GM18868 (cell line): ENCODE results near the gene SMYD5.

Source experiments
- ATAC-seq: cut with Tn5 transposase; IDR thresholded peaks from one replicate; pipeline ENCODE4 v1.9.1; 2021; ENCODE audit warnings: mild to moderate bottlenecking, moderate library complexity; ENCODE audit not compliant: unreplicated experiment

SMYD5 gene

DNA sequence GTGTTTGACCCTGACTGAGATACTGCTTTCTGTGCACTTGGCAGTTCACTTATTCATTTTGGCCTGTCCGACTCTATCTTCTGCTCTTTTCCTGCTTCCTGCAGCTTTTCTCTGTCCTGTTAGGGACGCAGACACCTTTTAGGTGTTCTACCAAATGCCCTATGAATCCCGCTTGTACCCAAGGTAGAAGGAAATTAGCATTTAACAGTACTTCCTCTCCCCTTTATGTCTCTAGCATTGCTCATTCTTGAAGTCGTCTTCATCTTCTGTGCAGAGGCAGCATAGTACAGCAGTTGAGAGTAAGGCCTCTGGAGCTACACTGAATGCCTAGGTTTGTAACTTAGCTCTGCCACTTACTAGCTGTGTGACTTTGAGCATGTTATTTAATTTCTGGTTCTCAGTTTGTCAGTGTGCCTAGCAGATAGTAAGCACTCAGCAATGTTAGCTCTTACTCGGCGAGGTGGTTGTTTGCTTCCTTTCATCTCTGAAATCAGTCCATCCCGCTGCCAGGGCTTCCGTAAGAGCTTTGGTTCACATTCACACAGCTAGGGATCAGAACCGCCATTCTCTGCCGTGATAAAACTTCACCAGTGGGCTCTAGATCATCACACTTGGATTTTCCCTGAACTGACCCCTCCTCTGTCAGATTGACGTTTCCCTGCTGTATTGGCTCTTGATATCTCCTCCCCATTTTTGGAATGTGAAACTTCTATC is 21.4 kb downstream of the SMYD5 start:
- ATAC-seq: no peak

DNA sequence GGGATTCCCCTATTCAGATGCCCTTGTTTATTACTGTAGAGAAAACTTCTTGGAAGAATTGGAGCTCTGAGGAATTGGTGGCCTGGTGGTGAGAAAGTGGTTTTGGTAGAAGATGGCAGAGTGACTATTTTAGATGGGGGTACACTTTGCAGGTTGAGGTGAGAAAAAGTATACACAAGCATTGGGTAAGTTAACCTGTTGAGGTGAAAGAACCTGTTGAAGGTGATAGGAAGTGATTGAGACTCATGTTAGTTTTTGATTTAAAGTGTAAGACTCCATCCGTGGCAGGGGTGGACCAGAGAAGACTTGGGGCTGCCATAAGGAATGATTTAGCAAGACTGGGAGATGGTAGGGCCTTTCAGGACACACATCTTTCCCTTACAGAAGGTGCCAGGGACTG is 23.1 kb downstream of the SMYD5 start:
- ATAC-seq: no peak

DNA sequence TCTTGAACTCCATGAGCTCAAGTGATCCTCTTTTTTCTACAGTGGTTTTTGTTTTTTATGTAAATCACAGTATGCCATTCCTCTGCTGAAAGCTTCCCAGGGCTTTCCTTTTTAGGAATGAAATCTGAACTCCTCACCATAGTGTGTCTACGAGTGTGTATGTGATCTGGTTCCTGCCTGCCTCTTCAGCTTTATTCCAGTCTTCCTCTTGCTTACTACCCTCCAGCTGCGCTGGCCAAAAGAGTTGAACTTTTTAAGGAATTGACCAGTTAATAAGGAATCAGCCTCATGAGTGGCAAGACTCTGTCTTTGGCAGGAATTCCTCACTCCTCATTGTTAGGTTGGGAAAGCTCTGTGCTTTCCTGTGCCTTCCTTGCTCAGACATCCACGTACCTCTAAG is 24.1 kb downstream of the SMYD5 start:
- no peak for ATAC-seq

DNA sequence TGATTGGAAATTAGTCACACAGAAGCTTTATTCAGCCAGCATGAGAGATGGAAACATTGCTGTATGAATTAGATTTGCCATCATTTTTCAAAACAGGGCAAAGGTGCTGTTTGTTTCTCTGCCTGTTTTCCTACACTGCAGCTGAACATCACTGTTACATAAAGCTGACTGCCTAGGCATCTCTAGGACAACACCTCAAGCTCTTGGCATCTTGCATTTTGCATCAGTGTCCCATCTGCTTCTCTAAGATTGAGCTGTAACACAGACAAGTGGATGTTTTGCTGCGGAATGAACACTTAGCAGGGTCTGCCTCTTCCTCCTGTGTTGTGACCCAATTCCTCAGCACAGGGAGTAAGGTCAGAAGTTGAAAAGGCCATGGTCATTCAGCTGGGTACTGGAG is 24.9 kb downstream of the SMYD5 start:
- no peak for ATAC-seq

DNA sequence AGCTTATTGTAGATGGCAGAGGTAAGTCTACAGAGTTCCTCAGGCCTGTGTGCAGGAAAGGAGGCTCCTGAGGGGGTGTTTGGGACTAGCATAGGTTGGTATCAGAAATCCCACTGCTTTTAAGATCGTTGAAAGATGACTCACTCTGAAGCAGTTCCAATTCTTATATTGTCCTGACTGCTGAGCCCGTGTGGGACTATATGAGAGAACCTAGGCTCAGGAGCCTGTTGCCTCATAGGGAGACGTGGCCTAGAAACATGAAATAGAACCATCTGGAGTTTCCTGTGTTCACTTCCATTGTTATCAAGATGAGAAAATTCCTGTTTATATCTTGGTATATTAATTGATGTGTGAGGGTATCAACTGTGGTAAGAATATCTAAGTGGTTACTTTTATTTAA is 25.7 kb downstream of the SMYD5 start:
- ATAC-seq: no peak

DNA sequence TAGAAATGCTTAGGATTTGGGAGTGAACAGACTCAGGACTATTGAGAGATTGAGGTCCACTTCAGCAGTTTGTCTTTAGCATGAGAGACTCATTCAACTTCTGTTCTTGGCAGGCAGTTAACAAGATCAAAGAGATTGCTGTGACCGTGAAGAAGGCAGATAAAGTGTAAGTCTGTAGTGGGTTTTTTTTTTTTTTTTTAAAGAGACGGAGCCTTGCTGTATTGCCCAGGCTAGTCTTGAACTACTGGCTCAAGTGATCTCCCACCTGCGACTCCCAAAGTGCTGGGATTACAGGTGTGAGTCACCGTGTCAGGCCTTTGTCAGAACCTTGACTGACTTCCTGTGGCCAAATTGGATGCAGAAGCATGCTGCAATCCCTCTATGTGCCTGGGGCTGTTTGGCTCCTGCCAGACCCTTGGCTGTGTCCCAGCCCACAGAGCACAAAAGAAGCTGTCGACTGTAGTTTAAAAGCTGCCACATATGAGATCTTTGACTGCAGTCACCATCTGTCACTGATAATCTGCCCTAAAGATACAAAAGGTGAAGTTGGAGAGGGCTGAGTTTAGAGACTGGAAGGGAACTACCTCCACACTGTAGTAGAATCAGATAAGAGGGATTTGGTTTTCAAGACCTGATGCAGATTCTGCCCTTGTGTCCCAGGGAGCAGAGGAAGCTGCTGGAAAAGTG is 30.0 kb downstream of the SMYD5 start:
- ATAC-seq: no peak

DNA sequence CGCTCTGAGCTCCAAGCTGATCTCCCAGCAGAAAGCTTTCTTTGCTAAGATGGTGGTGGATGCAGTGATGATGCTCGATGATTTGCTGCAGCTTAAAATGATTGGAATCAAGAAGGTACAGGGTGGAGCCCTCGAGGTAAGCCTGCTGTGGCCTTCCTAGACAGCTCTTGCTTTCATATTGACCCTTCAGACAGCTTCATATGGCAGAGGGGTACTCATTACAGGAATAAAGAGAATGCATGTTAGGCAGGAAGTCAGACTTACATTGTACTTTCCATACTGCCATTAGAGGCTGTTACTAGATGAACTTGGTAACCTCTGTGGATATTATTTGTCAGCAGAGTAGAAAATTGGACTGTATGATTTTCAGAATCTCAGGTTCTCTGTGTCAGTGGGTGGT is 30.5 kb downstream of the SMYD5 start:
- ATAC-seq: no peak

DNA sequence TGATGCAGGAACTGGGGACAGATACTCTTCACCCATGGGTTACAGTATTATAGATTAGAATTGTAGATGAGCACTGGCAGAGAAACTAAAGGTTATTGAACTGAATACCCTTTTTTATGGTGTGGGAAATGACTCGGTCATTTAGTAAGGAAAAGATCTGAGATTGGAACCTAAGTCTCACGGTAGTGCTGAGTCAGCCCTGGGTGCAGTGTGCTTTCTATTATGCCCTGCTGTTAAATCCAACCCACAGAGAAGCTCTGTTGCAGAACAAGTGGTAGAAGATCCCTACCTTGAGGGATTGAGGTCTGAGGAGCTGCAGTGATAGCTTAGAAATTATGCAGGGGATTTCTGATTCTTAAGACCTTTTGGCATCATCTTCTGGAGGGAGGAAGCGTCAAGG is 32.8 kb downstream of the SMYD5 start:
- ATAC-seq: no peak

DNA sequence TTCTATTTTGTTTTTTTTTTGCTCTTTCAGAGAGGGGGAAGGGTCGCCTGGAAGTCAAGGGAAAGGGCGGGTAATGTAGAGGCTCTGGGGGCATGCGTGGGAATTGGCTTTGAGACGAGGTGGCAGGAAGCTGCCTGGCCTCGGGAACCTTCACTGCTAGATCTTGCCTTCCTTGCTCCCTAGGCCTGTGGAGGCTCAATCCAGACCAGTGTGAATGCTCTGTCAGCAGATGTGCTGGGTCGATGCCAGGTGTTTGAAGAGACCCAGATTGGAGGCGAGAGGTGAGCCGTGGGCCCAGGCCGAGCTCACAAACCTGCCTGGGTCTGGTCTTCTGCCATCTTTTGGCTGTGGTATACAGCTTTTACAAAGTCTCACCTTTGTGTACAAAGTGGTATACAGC is 35.6 kb downstream of the SMYD5 start:
- no peak for ATAC-seq

DNA sequence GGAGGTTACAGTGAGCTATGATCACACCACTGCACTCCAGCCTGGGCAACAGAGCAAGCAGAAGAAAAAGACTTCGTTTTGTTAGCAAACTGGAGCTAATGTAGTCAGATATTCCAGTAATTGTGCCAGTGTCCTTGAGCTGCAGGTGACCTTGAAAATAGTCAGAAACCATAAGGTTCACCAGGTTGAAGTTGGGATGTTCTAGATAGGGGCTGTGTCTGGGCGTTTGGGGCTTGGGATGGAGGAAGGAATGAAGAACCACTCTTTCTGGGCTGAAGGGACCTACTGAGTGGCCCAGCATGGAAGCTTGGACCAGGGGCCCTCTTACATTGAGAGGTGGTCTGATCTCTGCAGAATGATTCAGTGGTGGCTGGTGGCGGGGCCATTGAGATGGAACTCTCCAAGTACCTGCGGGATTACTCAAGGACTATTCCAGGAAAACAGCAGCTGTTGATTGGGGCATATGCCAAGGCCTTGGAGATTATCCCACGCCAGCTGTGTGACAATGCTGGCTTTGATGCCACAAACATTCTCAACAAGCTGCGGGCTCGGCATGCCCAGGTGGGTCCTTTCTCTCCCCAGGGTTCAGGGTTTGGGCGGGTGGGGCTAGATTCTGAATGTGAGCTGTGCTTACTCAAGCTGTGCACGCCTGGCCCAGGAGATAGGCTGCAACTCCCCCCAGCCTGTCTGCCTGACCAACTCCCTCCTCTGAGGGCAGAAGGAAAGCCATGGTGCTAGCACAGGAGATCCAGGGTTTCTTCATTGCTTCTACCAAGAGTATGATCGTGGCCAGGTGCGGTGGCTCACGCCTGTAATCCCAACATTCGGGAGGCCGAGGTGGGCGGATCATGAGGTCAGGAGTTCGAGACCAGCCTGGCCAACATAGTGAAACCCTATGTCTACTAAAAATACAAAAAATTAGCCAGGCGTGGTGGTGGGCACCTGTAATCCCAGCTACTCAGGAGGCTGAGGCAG is 37.1 kb downstream of the SMYD5 start:
- no peak for ATAC-seq

DNA sequence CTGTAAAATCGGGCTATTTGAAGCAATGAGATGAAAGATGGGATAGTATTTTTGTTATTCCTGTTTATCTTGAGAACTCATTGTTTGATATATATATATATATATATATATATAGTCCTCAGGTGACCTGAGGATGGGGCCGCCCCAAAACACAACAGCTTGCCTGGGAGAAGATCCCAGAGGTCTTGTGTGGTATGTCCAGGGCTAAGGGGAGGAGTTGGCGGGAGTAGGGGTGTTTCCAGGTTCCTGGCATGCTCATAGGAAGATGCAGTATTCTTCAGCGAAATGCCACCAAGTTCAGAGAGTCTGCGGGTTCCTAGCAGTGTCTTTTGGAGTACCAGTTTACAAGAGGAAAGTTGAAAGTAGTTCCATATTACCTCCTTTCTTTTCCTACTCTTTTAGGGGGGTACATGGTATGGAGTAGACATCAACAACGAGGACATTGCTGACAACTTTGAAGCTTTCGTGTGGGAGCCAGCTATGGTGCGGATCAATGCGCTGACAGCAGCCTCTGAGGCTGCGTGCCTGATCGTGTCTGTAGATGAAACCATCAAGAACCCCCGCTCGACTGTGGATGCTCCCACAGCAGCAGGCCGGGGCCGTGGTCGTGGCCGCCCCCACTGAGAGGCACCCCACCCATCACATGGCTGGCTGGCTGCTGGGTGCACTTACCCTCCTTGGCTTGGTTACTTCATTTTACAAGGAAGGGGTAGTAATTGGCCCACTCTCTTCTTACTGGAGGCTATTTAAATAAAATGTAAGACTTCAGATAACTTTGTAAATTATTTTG is 38.4 kb downstream of the SMYD5 start:
- ATAC-seq: no peak

DNA sequence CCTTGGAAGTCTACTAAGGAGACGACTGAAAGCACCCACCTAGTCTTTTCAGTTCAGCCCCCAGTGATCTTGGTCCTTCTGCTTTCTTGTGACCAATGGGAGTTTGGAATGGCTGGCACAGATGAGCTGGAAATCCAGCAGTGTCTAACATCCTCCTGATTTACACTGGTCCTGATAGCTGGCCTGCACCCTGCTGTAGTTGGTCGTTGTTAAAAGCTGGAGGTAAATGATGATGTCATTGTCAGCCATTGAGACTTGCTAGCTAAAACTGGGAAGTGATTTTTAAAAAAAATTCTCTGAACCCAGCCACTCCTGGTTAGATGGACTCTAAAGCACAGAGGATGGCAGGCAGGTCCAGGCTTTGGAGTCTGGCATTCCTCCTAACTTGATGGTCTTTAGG is 39.4 kb downstream of the SMYD5 start:
- no peak for ATAC-seq

DNA sequence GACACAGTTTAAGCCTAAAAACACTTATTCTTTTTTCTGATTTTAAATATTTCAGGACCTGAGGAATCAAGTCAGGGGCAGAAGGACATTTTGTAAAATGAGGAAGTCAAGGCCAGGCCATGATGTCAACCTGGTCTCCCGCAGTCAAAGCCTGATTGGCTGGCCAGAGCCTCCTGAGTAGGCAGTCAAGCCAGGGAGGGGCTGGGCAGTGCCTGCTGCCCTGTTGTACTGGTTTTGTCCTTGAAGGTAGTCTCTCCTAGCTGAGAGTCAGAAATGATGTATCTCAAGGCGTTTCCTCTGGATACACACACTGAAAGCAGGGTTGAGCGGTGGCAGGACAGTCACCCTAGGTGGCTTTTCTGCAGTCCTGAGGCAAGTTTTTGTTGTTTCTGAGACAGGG is 39.9 kb downstream of the SMYD5 start:
- no peak for ATAC-seq

DNA sequence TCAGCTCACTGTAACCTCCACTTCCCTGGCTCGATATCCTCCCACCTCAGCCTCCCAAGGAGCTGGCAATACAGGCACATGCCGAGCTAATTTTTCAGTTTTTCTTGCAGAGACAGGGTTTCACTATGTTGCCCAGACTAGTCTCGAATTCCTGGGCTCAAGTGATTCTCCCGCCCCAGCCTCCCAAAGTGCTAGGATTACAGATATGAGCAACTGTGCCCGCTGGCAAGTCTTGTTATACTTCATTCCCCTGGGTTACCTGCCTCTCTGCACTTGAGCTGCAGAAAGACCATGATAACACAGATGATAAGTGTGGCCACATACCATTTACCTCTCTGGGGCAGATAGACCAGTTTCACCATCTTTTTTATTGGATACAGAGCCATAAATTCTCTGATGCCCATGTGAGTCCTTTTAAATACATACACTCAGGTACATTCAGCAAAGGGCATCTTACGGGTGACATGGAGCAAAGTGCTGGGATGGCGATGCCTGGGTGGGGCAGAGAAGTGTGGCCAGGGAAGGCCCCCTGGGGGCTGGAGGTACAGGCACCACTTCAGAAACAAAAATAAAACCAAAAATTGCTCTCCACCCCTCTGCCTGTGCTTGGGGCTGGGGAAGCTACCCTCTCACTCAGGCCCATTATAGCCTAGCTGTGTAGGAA is 40.4 kb downstream of the SMYD5 start:
- no peak for ATAC-seq

DNA sequence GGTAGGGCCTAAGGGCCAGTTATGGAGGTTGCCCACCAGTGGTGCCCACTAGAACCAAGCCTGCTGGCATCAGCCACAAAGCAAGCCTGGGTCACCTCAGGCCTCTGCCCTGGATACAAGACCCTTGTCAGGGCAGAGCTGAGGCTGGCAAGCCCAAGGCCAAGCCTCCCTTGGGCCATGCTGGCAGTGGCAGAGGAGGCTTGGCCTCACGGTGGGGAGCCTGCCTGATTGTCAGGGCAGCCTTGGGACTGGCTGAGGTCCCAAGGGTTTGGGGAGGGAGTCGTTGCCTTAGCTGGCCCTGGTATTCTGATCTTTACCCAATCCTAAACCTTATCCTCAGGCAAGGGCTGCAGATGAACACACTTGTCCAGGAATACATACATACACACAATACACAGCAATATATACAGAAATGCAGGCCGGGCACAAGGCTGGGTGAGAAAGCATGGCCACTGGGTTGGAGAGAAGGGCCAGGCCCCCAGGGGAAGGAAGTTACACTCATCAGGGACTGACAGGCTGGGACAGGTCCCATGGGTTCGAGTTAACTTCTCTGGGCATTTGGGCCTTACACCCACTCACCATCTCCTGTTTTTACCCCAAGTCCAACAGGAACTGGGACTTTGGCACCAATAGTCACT is 41.1 kb downstream of the SMYD5 start:
- ATAC-seq: no peak

DNA sequence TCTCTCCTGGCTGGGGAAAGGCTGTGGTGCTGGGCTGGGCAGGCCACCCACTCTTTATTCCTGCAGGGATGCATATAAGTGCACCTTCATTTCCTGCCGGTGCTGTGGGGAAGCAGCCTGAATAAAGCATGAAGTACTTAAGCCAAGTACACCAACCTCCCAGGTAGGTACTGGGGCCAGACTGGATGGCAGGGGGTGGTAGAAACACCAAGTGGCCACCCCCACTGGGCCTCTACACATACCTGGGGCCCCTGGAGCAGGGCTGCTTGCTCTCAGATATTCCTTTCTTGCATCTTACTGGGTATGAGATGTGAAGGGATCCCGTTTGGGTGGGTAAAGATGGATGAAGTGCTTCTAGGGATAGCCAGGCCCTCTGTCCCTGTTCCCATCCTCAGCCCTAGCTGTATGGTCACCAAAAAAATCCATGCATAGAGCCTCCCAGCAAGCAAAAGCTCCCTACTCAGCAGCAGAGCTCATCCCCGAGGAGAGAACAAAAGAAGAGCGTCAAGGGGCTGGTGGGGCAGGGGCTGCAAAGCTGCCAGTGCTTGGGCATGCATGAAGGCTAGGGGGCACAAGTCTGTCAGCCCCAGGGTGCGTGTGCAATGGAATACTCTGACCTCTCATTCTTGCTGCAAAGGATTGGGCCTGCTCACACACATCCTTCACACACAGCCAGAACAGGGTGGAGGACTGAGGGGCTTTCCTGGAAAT is 42.0 kb downstream of the SMYD5 start:
- no peak for ATAC-seq

DNA sequence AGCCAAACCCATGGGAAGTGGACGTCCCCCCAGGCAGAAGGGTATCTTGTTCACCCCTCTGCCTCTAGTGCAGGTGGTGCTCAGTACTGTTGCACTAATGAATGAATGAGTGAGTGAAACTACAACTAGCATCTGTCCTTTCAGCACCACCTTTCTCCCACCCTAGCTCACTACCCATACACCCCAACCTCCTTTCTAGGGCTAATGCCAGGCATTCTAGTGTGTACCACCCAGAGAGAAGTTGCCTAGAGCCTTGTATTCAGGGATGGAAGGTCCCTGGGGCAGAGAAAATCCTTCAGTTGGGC is 42.5 kb downstream of the SMYD5 start:
- ATAC-seq: no peak

DNA sequence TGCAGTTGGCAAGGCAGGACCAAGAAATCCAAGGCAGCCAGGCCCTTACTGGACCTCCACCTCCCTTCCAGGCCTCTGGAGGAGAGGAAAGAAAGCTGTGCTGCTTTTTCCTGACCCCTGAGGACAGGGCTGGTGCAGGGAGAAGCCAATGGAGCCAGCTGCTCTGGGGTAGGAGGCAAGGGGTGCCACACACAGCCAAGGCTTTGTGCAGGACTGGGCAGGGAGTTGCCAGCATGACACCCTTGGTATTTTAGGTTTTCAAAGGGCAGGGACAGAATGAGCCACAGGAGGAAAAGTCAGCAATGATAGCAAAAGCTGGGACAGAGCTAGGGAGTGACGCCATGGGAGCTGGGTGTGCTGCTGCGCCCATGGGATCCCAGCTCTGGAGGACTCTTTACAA is 43.0 kb downstream of the SMYD5 start:
- ATAC-seq: no peak

DNA sequence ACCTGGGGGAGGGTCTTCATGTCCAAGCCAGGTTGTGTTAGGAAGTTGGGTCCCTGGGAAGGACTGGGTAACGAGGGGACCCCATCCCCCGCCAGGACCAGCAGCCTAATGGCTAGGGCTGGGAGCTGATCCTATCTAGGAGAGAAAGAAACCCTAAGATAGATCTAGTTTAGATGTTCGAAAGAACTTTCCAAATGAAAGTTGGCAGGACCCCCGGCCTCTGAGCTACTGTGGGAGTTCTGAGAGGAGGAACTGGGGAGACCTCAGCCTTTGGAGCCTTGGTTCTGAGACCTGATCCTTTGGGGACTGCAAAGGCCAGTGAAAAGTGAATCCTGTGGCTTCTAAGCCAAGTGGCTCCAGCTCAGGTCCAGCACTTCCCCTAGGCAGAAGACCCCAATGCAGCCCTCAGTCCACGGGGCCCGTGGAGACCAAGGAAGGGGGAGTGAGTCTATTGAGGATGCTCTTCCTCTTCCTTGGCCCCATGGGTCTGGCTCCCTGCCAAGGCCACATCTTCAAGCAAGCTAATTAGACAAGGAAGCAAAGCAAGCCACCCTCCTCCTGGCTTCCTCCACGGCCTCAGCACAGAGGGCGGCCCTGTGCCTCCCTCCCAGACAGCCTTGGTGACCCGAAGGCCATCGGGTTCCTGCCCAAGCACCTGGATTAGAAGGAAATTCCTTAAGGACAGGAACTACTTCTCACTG is 43.5 kb downstream of the SMYD5 start:
- no peak for ATAC-seq
